HG03064 (cell line): Measurements from ENCODE around the gene GCC1.

ENCODE experiments used
- ATAC-seq: cut with Tn5 transposase; IDR thresholded peaks from one replicate; pipeline ENCODE4 v1.9.1; 2021; ENCODE audit warnings: low read depth; ENCODE audit not compliant: unreplicated experiment

The GCC1 gene

GRCh38 chr7:127585044-127585953 lies at the start of gene GCC1:
TSS of gene GCC1 (minus strand) at chr7:127585596. CDS start at chr7:127585182, 414 bp downstream.
- peak; percentile 71 for ATAC-seq

GRCh38 chr7:127632276-127632910 lies 47.0 kb upstream of the GCC1 start:
- ATAC-seq, result no peak

GRCh38 chr7:127629268-127629854 lies 44.0 kb upstream of the GCC1 start:
- no peak for ATAC-seq

- ATAC-seq, result no peak
Observed at GRCh38 chr7:127628445-127628844, 43.0 kb upstream of the GCC1 start.

GRCh38 chr7:127625331-127625730 lies 39.9 kb upstream of the GCC1 start:
- no peak for ATAC-seq

- no peak for ATAC-seq
Observed at GRCh38 chr7:127620406-127621233, 35.2 kb upstream of the GCC1 start.

- no peak for ATAC-seq
Observed at GRCh38 chr7:127619681-127620405, 34.4 kb upstream of the GCC1 start.

GRCh38 chr7:127618775-127619174 lies 33.4 kb upstream of the GCC1 start:
- ATAC-seq, result no peak

- no peak for ATAC-seq
Observed at GRCh38 chr7:127618042-127618441, 32.6 kb upstream of the GCC1 start, which contains the start of gene PAX4. TSS of gene PAX4 (minus strand) at chr7:127618142. CDS start at chr7:127615928, 2,214 bp downstream.

- ATAC-seq, result no peak
Observed at GRCh38 chr7:127616724-127617123, 31.3 kb upstream of the GCC1 start.

- ATAC-seq, result no peak
Observed at GRCh38 chr7:127612263-127612662, 26.9 kb upstream of the GCC1 start.

- ATAC-seq, result no peak
Observed at GRCh38 chr7:127609297-127609696, 23.9 kb upstream of the GCC1 start.

GRCh38 chr7:127608446-127608845 lies 23.1 kb upstream of the GCC1 start:
- ATAC-seq, result no peak

GRCh38 chr7:127600885-127601284 lies 15.5 kb upstream of the GCC1 start:
- no peak for ATAC-seq

- no peak for ATAC-seq
Observed at GRCh38 chr7:127598318-127598717, 12.9 kb upstream of the GCC1 start.

- no peak for ATAC-seq
Observed at GRCh38 chr7:127595737-127596136, 10.3 kb upstream of the GCC1 start.

- ATAC-seq, result no peak
Observed at GRCh38 chr7:127594490-127594889, 9.1 kb upstream of the GCC1 start.

GRCh38 chr7:127592550-127592949 lies 7.2 kb upstream of the GCC1 start:
- no peak for ATAC-seq

- ATAC-seq, result no peak
Observed at GRCh38 chr7:127591591-127591990, 6.2 kb upstream of the GCC1 start.

- no peak for ATAC-seq
Observed at GRCh38 chr7:127591189-127591588, 5.8 kb upstream of the GCC1 start.
